HepG2 (cell line): Measurements from ENCODE around the gene DNAAF8. TPM values are rescaled to one million over a fixed set of nuclear protein-coding genes. Genes with fewer than 3 reads are reported as not detected.
A peak's percentile ranks its signal among the peaks of the same experiment; 100 is the strongest.

Experiments used
- FOXK2 ChIP-seq: fragments of 450-650 bp; IDR thresholded peaks from 2 replicates; pipeline ENCODE4 v1.6.1; 2016
- GTF2F1 ChIP-seq: fragments of 150-350 bp; IDR thresholded peaks from 2 replicates; pipeline ENCODE4 v1.6.1; 2014; ENCODE audit warnings: low read length
- HDAC6 ChIP-seq: fragments of 200-600 bp; sonication (generic); IDR thresholded peaks from 2 replicates; pipeline ENCODE4 v1.7.0; 2017; ENCODE audit warnings: mild to moderate bottlenecking, antibody characterized with exemption, low read length, low read depth
- HES4 ChIP-seq: sonication (generic); formaldehyde crosslinking; IDR thresholded peaks from 2 replicates; pipeline ENCODE4 v1.9.0; 2021; ENCODE audit warnings: mild to moderate bottlenecking, missing genetic modification reagents, borderline replicate concordance
- HNRNPK ChIP-seq: fragments of 200-400 bp; formaldehyde crosslinking; IDR thresholded peaks from 2 replicates; pipeline ENCODE4 v1.6.1; 2018; ENCODE audit warnings: low read length, low read depth, moderate library complexity, mild to moderate bottlenecking; ENCODE audit not compliant: poor library complexity, severe bottlenecking
- RFX1 ChIP-seq: fragments of 450-650 bp; IDR thresholded peaks from 2 replicates; pipeline ENCODE4 v1.6.1; 2017
- SMC3 ChIP-seq: IDR thresholded peaks from 2 replicates; pipeline ENCODE4 v1.6.1; 2011; ENCODE audit warnings: low read length, improper control_type of control experiment
- TAF1 ChIP-seq: sonication (generic); formaldehyde crosslinking; IDR thresholded peaks from 2 replicates; pipeline ENCODE4 v1.4.0; 2020; ENCODE audit warnings: missing genetic modification reagents
- ZBTB38 ChIP-seq: sonication (generic); formaldehyde crosslinking; IDR thresholded peaks from 2 replicates; pipeline ENCODE4 v1.5.1; 2020; ENCODE audit warnings: mild to moderate bottlenecking, missing genetic modification reagents
- ZNF451 ChIP-seq: sonication (generic); formaldehyde crosslinking; IDR thresholded peaks from 2 replicates; pipeline ENCODE4 v1.5.0; 2020; ENCODE audit warnings: mild to moderate bottlenecking, missing genetic modification reagents
- ZNF652 ChIP-seq: IDR thresholded peaks from 2 replicates; pipeline ENCODE4 v1.6.1; 2016; ENCODE audit warnings: low read depth, borderline replicate concordance
- ZNF660 ChIP-seq: sonication (generic); formaldehyde crosslinking; IDR thresholded peaks from 2 replicates; pipeline ENCODE4 v1.5.1; 2020; ENCODE audit warnings: mild to moderate bottlenecking, low read depth, missing genetic modification reagents, borderline replicate concordance
- polyA plus RNA-seq, 8 experiments: library from polyadenylated mRNA; depleted of rRNA in 3 of 8; stranded (reverse) in 7 of 8; unstranded in 1 of 8; fragments of >200 nt; fragmentation: Illumina TruSeq in 4 of 8; extraction: Trizol in 4 of 8; gene quantifications; 2 replicates each; pipeline versions ENCODE4 v1.2.1 to v1.2.3, GENCODE V29; 2011 to 2016; ENCODE audit warnings: low read depth in 4 of 8, missing spikeins in 1 of 8, mixed read lengths in 1 of 8; ENCODE audit not compliant: insufficient read depth in 1 of 8
- total RNA-seq, 5 experiments: library from RNA; depleted of rRNA; stranded (reverse); fragments of >200 nt; fragmentation: Illumina TruSeq; extraction: Trizol; gene quantifications; 2 replicates each; pipeline ENCODE4 v1.2.3, GENCODE V29; 2016; ENCODE audit warnings: low read depth in 1 of 5
- TF ChIP-seq, protein P1 (sequence below): sonication (generic); formaldehyde crosslinking; IDR thresholded peaks from 2 replicates; pipeline ENCODE4 v1.5.0; 2020; ENCODE audit warnings: mild to moderate bottlenecking, missing genetic modification reagents, borderline replicate concordance
- TF ChIP-seq, protein P2 (sequence below): sonication (generic); formaldehyde crosslinking; IDR thresholded peaks from 2 replicates; pipeline ENCODE4 v1.5.0; 2020; ENCODE audit warnings: mild to moderate bottlenecking, missing genetic modification reagents, moderate library complexity
- TF ChIP-seq, protein P3 (sequence below): sonication (generic); formaldehyde crosslinking; IDR thresholded peaks from one replicate; pipeline ENCODE4 v1.5.1; 2020; ENCODE audit warnings: mild to moderate bottlenecking, missing genetic modification reagents; ENCODE audit errors: not compliant biosample characterization
- TF ChIP-seq, protein P4 (sequence below): sonication (generic); formaldehyde crosslinking; IDR thresholded peaks from 2 replicates; pipeline ENCODE4 v1.5.1; 2020; ENCODE audit warnings: missing genetic modification reagents, mild to moderate bottlenecking, borderline replicate concordance

DNAAF8 gene
- total and polyA plus RNA-seq, 2 of the 13 experiments (the other 11 are each of a cell fraction or from before 2014, with no cell fraction given), result 0.44 TPM; not detected in 1

DNA sequence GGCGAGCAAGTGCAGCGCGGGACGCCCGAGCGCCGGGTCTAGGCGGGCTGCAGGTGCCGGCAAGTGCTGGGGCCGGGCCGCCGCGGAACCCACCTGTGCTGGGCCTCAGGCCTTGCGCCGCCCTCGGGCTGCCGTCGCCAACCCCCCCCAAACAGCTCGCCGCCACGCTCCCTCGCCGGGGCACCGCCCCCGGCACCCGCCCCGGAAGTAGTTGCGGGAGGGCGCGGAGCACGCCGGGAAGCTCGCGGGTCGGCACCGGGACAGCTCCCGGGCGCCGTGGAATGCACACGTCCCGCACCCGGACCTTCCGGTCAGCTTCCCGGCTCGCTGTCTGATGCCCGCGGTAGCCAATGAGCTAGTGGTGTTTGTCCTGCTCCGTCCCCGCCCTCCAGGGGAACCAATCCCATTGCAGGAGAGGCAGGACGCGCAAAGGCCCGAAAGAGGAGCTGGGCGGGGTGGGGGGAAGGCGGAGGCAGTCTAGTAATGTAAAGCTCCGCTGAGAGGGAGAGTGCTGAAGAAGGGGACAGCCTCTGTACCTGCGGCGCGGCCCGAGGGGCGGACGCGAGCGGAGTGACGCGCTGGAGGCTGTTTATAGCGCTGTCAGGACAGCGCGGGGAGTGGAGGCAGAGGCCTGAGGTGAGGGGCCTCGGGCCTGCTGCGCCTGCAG lies at the start of gene DNAAF8, which contains the start of gene ANKS3 (continued):
- TF ChIP-seq TAF1 (CRISPR knock-in tag) (peak; percentile 66), ZNF652 (CRISPR knock-in tag) (no peak), SMC3 (no peak), HES4 (CRISPR knock-in tag) (peak; percentile 87; the same call in 1 of the 2 replicates), RFX1 (no peak), GTF2F1 (no peak), HNRNPK (peak; percentile 9), FOXK2 (no peak), ZNF451 (CRISPR knock-in tag) (peak; percentile 94), ZNF660 (CRISPR knock-in tag) (no peak), ZBTB38 (CRISPR knock-in tag) (peak; percentile 80), HDAC6 (no peak)
- TF ChIP-seq, protein P1, sequence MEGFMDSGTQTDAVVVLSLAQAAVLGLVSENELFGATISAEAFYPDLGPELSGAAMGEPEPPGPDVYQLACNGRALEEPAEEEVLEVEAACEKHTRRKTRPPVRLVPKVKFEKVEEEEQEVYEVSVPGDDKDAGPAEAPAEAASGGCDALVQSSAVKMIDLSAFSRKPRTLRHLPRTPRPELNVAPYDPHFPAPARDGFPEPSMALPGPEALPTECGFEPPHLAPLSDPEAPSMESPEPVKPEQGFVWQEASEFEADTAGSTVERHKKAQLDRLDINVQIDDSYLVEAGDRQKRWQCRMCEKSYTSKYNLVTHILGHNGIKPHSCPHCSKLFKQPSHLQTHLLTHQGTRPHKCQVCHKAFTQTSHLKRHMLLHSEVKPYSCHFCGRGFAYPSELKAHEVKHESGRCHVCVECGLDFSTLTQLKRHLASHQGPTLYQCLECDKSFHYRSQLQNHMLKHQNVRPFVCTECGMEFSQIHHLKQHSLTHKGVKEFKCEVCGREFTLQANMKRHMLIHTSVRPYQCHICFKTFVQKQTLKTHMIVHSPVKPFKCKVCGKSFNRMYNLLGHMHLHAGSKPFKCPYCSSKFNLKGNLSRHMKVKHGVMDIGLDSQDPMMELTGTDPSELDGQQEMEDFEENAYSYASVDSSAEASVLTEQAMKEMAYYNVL (CRISPR knock-in tag), result peak; percentile 87; the same call in 1 of the 2 replicates
- TF ChIP-seq, protein P2, sequence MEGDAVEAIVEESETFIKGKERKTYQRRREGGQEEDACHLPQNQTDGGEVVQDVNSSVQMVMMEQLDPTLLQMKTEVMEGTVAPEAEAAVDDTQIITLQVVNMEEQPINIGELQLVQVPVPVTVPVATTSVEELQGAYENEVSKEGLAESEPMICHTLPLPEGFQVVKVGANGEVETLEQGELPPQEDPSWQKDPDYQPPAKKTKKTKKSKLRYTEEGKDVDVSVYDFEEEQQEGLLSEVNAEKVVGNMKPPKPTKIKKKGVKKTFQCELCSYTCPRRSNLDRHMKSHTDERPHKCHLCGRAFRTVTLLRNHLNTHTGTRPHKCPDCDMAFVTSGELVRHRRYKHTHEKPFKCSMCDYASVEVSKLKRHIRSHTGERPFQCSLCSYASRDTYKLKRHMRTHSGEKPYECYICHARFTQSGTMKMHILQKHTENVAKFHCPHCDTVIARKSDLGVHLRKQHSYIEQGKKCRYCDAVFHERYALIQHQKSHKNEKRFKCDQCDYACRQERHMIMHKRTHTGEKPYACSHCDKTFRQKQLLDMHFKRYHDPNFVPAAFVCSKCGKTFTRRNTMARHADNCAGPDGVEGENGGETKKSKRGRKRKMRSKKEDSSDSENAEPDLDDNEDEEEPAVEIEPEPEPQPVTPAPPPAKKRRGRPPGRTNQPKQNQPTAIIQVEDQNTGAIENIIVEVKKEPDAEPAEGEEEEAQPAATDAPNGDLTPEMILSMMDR (CRISPR knock-in tag), result peak; percentile 12; the same call in 1 of the 2 replicates
- TF ChIP-seq, protein P3, sequence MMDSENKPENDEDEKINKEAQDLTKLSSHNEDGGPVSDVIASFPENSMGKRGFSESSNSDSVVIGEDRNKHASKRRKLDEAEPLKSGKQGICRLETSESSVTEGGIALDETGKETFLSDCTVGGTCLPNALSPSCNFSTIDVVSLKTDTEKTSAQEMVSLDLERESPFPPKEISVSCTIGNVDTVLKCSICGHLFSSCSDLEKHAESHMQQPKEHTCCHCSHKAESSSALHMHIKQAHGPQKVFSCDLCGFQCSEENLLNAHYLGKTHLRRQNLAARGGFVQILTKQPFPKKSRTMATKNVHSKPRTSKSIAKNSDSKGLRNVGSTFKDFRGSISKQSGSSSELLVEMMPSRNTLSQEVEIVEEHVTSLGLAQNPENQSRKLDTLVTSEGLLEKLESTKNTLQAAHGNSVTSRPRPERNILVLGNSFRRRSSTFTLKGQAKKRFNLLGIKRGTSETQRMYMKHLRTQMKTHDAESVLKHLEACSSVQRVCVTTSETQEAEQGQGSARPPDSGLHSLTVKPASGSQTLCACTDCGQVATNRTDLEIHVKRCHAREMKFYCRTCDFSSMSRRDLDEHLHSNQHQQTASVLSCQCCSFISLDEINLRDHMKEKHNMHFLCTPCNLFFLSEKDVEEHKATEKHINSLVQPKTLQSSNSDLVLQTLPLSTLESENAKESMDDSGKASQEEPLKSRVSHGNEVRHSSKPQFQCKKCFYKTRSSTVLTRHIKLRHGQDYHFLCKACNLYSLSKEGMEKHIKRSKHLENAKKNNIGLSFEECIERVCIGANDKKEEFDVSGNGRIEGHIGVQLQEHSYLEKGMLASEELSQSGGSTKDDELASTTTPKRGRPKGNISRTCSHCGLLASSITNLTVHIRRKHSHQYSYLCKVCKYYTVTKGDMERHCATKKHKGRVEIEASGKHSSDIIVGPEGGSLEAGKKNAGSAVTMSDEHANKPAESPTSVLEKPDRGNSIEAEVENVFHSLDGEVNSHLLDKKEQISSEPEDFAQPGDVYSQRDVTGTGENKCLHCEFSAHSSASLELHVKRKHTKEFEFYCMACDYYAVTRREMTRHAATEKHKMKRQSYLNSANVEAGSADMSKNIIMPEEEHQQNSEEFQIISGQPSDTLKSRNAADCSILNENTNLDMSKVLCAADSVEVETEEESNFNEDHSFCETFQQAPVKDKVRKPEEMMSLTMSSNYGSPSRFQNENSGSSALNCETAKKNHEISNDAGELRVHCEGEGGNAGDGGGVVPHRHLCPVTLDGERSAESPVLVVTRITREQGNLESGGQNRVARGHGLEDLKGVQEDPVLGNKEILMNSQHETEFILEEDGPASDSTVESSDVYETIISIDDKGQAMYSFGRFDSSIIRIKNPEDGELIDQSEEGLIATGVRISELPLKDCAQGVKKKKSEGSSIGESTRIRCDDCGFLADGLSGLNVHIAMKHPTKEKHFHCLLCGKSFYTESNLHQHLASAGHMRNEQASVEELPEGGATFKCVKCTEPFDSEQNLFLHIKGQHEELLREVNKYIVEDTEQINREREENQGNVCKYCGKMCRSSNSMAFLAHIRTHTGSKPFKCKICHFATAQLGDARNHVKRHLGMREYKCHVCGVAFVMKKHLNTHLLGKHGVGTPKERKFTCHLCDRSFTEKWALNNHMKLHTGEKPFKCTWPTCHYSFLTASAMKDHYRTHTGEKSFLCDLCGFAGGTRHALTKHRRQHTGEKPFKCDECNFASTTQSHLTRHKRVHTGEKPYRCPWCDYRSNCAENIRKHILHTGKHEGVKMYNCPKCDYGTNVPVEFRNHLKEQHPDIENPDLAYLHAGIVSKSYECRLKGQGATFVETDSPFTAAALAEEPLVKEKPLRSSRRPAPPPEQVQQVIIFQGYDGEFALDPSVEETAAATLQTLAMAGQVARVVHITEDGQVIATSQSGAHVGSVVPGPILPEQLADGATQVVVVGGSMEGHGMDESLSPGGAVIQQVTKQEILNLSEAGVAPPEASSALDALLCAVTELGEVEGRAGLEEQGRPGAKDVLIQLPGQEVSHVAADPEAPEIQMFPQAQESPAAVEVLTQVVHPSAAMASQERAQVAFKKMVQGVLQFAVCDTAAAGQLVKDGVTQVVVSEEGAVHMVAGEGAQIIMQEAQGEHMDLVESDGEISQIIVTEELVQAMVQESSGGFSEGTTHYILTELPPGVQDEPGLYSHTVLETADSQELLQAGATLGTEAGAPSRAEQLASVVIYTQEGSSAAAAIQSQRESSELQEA (CRISPR knock-in tag), result no peak
- TF ChIP-seq, protein P4, sequence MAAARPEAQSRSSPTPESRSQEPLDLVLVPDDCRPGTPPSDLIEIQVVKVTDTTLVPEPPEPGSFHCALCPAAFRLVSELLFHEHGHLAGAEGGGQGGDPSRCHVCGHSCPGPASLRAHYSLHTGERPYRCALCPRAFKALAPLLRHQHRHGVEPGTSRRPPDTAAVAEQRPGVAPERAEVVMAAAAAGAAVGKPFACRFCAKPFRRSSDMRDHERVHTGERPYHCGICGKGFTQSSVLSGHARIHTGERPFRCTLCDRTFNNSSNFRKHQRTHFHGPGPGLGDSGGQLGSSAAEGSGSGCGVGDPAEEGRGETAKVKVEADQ (CRISPR knock-in tag), result peak; percentile 85; the same call in 1 of the 2 replicates
